Measurements from ENCODE around the gene FASTKD2. TPM values are rescaled to one million over a fixed set of nuclear protein-coding genes. Genes with fewer than 3 reads are reported as not detected.
A peak's percentile ranks its signal among the peaks of the same experiment; 100 is the strongest.

FASTKD2 gene
- total and polyA plus RNA-seq, 5 donors from 2014 or later: 17.5 to 23.9 (median 21.8) TPM

DNA sequence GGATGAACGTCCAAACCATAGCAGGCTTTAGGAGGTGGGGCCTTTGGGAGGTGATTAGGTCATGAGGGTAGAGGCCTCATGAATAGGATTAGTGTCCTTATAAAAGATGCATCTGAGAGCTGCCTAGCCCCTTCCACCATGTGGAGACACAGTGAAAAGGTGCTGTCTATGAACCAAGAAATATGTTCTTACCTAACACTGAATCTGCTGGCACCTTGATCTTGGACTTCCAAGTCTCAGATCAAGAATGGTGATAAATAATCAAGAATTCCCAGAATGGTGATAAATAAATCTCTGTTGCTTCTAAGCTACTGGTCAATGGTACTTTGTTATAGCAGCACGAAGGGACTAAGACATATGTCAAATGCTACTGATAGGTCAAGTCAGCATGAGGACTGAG, 32.1 kb upstream of the FASTKD2 start:
- Mint-ChIP-seq H3K4me1 (no peaks in the 10 kb centered on the region), H3K27me3 (peaks cover 20% of the 10 kb centered on the region), H3K4me3 (no peak overlapping the region), H3K9me3 (peaks cover 0 to 4% (median 1%) of the 10 kb centered on the region in 7 donors), H3K27ac (no peak overlapping the region), H3K36me3 (no peaks in the 10 kb centered on the region)
- Histone ChIP-seq H3K4me1 (ENCODE audit: control insufficient read depth, insufficient read depth, low read length, poor library complexity, severe bottlenecking) (no peaks in the 10 kb centered on the region), H3K4me3 (ENCODE audit: low read depth, low read length) (no peak overlapping the region), H3K27me3 (ENCODE audit: control insufficient read depth, insufficient read depth, low read length) (peaks cover 4% of the 10 kb centered on the region), H3K27ac (ENCODE audit: insufficient read depth, low read length, poor library complexity, severe bottlenecking) (no peak overlapping the region), H3K9me3 (ENCODE audit: control insufficient read depth in 2 of 2, low read length in 2 of 2) (no peaks in the 10 kb centered on the region), H3K36me3 (ENCODE audit: control insufficient read depth, insufficient read depth, low read length) (no peaks in the 10 kb centered on the region)
- no peak for DNase-seq
- ATAC-seq (ENCODE audit: low read depth in 2 of 2): no peak

DNA sequence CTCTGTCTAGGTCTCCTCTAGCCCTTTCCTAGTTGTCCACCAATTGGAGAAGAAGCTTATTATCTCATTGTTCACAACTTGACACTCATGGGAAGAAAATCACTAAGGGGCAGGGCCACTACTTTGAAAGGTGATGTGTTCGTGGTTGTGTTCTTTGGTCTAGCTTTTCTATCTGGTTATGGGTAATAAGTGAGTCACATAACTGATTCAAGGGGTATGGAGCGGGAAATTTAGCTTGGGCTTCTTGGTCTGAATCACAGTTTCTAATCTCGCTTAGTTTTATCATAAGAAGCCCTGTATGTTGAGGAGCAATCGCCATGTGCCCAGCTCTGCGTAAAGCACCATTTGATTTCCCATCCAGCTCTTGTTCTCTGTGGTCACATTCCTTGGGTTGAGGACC, 28.5 kb upstream of the FASTKD2 start:
- Mint-ChIP-seq H3K27me3 (peaks cover 12% of the 10 kb centered on the region), H3K27ac (no peak overlapping the region), H3K36me3 (no peaks in the 10 kb centered on the region), H3K4me3 (no peak overlapping the region), H3K4me1 (no peaks in the 10 kb centered on the region), H3K9me3 (peaks cover 0 to 4% (median 0%) of the 10 kb centered on the region in 7 donors)
- H3K27me3 ChIP-seq (ENCODE audit: control insufficient read depth, insufficient read depth, low read length): peaks cover 4% of the 10 kb centered on the region
- no peaks in the 10 kb centered on the region for H3K36me3 ChIP-seq (ENCODE audit: control insufficient read depth, insufficient read depth, low read length)
- no peak overlapping the region for H3K4me3 ChIP-seq (ENCODE audit: low read depth, low read length)
- no peak for ATAC-seq (ENCODE audit: low read depth in 2 of 2)
- DNase-seq: no peak
- no peaks in the 10 kb centered on the region for H3K4me1 ChIP-seq (ENCODE audit: control insufficient read depth, insufficient read depth, low read length, poor library complexity, severe bottlenecking)
- no peaks in the 10 kb centered on the region for H3K9me3 ChIP-seq (ENCODE audit: control insufficient read depth in 2 of 2, low read length in 2 of 2)
- H3K27ac ChIP-seq (ENCODE audit: insufficient read depth, low read length, poor library complexity, severe bottlenecking): no peak overlapping the region

DNA sequence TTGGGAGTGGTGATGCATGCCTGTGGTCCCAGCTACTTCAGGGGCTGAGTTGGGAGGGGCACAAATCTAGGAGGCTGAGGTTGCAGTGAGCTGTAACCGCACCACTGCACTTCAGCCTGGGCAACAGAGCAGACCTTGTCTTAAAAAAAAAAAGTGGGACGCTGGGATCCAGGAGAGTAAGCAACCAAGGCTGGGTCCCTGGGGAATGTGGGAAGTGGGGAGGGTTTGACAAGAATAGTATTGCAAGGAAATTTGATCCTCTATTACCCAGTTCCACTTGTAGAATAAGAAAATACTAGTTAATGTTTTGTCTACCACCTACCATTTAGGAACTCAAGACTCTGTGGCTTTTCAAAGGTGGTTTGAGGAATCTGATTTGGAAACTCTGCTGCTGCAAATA, 26.1 kb upstream of the FASTKD2 start:
- Histone ChIP-seq H3K4me3 (ENCODE audit: low read depth, low read length) (no peak overlapping the region), H3K27me3 (ENCODE audit: control insufficient read depth, insufficient read depth, low read length) (peaks cover 2% of the 10 kb centered on the region), H3K4me1 (ENCODE audit: control insufficient read depth, insufficient read depth, low read length, poor library complexity, severe bottlenecking) (no peaks in the 10 kb centered on the region), H3K36me3 (ENCODE audit: control insufficient read depth, insufficient read depth, low read length) (no peaks in the 10 kb centered on the region), H3K9me3 (ENCODE audit: control insufficient read depth in 2 of 2, low read length in 2 of 2) (no peaks in the 10 kb centered on the region), H3K27ac (ENCODE audit: insufficient read depth, low read length, poor library complexity, severe bottlenecking) (no peak overlapping the region)
- Mint-ChIP-seq H3K27me3 (peaks cover 10% of the 10 kb centered on the region), H3K4me1 (no peaks in the 10 kb centered on the region), H3K9me3 (peaks cover 0 to 1% (median 0%) of the 10 kb centered on the region in 7 donors), H3K4me3 (no peak overlapping the region), H3K36me3 (no peaks in the 10 kb centered on the region), H3K27ac (no peak overlapping the region)
- DNase-seq (no peak), ATAC-seq (ENCODE audit: low read depth in 2 of 2) (no peak)

DNA sequence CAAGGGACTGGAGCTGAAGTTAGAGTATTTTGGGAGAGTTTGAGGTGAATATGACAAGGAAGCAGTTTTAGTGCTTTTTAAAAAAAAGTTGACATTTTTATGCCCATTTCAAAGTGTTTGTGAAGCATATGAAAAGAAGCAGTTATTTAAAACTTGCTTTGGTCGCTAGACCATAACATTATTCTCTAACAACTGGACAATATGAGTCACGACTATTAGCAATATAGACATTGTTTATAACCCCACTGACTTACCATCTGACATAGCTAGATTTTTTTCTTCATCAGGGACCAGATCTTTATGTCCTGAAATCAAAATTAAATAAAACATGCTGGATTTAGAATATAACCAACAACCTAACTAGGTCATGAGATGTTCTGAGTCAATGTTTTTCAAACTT, 24.6 kb upstream of the FASTKD2 start:
- no peak for ATAC-seq (ENCODE audit: low read depth in 2 of 2)

DNA sequence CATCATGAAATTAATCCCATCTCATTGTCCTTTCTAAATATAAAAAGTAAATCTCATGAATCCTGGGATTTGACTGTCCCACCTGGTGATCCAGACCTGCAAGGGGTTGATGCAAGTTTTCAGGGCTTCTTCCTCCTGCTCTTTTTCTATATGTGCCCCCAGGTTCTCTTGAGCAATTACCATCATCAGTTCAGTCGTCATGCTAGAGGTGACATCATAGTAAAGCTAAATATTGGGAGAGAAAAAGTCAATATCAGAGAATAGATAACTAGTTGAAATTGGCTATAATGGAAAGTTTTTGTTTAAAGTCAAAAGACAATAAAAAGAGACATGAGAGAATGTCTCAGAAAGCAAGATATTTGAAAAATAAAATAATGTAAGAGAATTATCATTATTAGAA, 8.6 kb upstream of the FASTKD2 start:
- no peaks in the 10 kb centered on the region for H3K4me1 Mint-ChIP-seq
- H3K27ac Mint-ChIP-seq: no peak overlapping the region

More for the DNA sequence above, 24.6 kb upstream of the FASTKD2 start:
- Histone ChIP-seq H3K4me1 (ENCODE audit: control insufficient read depth, insufficient read depth, low read length, poor library complexity, severe bottlenecking) (no peaks in the 10 kb centered on the region), H3K27me3 (ENCODE audit: control insufficient read depth, insufficient read depth, low read length) (no peaks in the 10 kb centered on the region), H3K27ac (ENCODE audit: insufficient read depth, low read length, poor library complexity, severe bottlenecking) (no peak overlapping the region), H3K36me3 (ENCODE audit: control insufficient read depth, insufficient read depth, low read length) (no peaks in the 10 kb centered on the region), H3K9me3 (ENCODE audit: control insufficient read depth in 2 of 2, low read length in 2 of 2) (no peaks in the 10 kb centered on the region), H3K4me3 (ENCODE audit: low read depth, low read length) (no peak overlapping the region)
- peaks cover 10% of the 10 kb centered on the region for H3K27me3 Mint-ChIP-seq
- peaks cover 0 to 1% (median 0%) of the 10 kb centered on the region in 7 donors for H3K9me3 Mint-ChIP-seq
- H3K36me3 Mint-ChIP-seq: no peaks in the 10 kb centered on the region
- DNase-seq: no peak
- no peak overlapping the region for H3K4me3 Mint-ChIP-seq
- no peak overlapping the region for H3K27ac Mint-ChIP-seq
- no peaks in the 10 kb centered on the region for H3K4me1 Mint-ChIP-seq

DNA sequence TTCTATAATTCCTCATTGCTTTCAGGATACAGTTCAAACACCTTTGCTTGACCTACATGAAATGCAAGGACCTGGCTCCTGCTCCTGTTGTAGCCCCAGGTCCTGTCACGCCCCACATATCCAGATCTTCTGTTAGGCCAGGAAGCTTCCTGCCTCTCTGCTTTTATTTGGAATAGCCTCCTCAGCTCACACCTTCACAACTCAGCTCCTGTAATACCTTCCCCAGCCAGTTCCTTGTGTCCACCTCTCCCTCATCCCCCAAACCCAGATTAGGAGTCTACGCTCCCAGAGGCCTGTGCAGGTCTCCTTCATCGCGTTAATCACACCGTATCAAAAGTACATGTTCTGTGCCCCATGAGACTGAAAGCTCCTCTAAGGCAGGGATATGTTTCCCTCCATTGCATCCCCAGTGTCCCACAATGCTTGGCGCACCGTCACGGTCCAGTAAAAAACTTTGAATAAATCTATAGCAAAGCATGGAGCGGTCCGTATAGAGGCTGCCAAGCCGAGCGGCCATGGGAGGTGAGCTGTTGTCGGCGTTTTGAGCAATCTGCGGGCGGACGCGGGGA, 649 bp upstream of the FASTKD2 start:
- no peaks in the 10 kb centered on the region for H3K27me3 Mint-ChIP-seq
- ATAC-seq (ENCODE audit: low read depth in 2 of 2) (no peak), DNase-seq (no peak)
- H3K36me3 Mint-ChIP-seq: peaks cover 10% of the 10 kb centered on the region
- H3K27ac Mint-ChIP-seq: peak overlapping the region in 2 of 3 donors; percentile 96 to 99
- H3K36me3 ChIP-seq (ENCODE audit: control insufficient read depth, insufficient read depth, low read length): peaks cover 13% of the 10 kb centered on the region
- peak overlapping the region; percentile 92 to 97 (median 94) for H3K4me3 Mint-ChIP-seq
- H3K27me3 ChIP-seq (ENCODE audit: control insufficient read depth, insufficient read depth, low read length): peaks cover 14% of the 10 kb centered on the region
- no peaks in the 10 kb centered on the region for H3K9me3 ChIP-seq (ENCODE audit: control insufficient read depth in 2 of 2, low read length in 2 of 2)
- H3K4me1 Mint-ChIP-seq: peaks cover 13 to 39% (median 28%) of the 10 kb centered on the region in 4 donors
- peak overlapping the region; percentile 87 for H3K27ac ChIP-seq (ENCODE audit: insufficient read depth, low read length, poor library complexity, severe bottlenecking)
- peak overlapping the region; percentile 97 for H3K4me3 ChIP-seq (ENCODE audit: low read depth, low read length)
- H3K4me1 ChIP-seq (ENCODE audit: control insufficient read depth, insufficient read depth, low read length, poor library complexity, severe bottlenecking): peaks cover 24% of the 10 kb centered on the region
- H3K9me3 Mint-ChIP-seq: no peaks in the 10 kb centered on the region

More for the DNA sequence above, 8.6 kb upstream of the FASTKD2 start:
- peaks cover 15% of the 10 kb centered on the region for H3K27me3 ChIP-seq (ENCODE audit: control insufficient read depth, insufficient read depth, low read length)
- no peaks in the 10 kb centered on the region for H3K4me1 ChIP-seq (ENCODE audit: control insufficient read depth, insufficient read depth, low read length, poor library complexity, severe bottlenecking)
- DNase-seq (no peak), ATAC-seq (ENCODE audit: low read depth in 2 of 2) (no peak)
- no peak overlapping the region for H3K27ac ChIP-seq (ENCODE audit: insufficient read depth, low read length, poor library complexity, severe bottlenecking)
- Mint-ChIP-seq H3K4me3 (no peak overlapping the region), H3K9me3 (peaks cover 0 to 2% (median 0%) of the 10 kb centered on the region in 7 donors), H3K27me3 (peaks cover 13% of the 10 kb centered on the region), H3K36me3 (no peaks in the 10 kb centered on the region)
- H3K4me3 ChIP-seq (ENCODE audit: low read depth, low read length): no peak overlapping the region
- H3K9me3 ChIP-seq (ENCODE audit: control insufficient read depth in 2 of 2, low read length in 2 of 2): no peaks in the 10 kb centered on the region
- no peaks in the 10 kb centered on the region for H3K36me3 ChIP-seq (ENCODE audit: control insufficient read depth, insufficient read depth, low read length)

DNA sequence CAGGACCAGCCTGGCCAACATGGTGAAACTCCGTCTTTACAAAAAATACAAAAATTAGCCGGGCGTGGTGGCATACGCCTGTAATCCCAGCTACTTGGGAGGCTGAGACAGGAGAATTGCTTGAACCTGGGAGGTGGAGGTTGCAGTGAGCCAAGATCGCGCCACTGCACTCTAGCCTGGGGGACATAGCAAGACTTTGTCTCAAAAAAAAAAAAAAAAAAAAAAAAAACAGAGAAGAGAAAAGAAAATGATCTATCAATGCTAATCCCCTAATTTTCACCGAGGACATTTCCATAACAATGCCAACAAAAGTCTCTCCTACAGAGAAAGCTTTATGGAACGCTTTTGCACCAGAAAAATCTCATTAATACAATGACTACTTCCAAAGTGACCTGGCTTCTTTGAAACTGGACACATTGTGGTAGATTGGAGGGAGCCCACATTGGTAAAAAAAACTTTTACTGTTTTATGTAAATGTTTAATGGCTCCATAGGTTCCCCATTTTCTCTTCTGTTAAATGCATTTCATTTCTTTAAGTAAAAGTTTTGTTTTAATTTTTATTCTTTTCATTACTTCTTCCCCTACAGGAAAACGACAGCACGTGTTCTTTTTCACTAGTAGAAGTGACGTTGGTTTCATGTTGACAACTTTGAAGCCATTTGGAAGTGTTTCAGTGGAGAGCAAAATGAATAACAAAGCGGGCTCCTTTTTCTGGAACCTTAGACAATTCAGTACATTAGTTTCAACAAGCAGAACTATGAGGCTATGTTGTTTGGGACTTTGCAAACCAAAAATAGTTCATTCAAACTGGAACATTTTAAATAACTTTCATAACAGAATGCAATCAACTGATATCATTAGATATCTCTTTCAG, 888 bp downstream of the FASTKD2 start:
- Histone ChIP-seq H3K27ac (ENCODE audit: insufficient read depth, low read length, poor library complexity, severe bottlenecking) (peak overlapping the region; percentile 87), H3K4me1 (ENCODE audit: control insufficient read depth, insufficient read depth, low read length, poor library complexity, severe bottlenecking) (peaks cover 24% of the 10 kb centered on the region), H3K4me3 (ENCODE audit: low read depth, low read length) (peak overlapping the region; percentile 97), H3K9me3 (ENCODE audit: control insufficient read depth in 2 of 2, low read length in 2 of 2) (no peaks in the 10 kb centered on the region), H3K36me3 (ENCODE audit: control insufficient read depth, insufficient read depth, low read length) (peaks cover 21% of the 10 kb centered on the region), H3K27me3 (ENCODE audit: control insufficient read depth, insufficient read depth, low read length) (peaks cover 14% of the 10 kb centered on the region)
- Mint-ChIP-seq H3K9me3 (no peaks in the 10 kb centered on the region), H3K27ac (peak overlapping the region in 2 of 3 donors; percentile 96 to 99), H3K4me3 (peak overlapping the region; percentile 92 to 97 (median 94)), H3K27me3 (no peaks in the 10 kb centered on the region), H3K36me3 (peaks cover 17% of the 10 kb centered on the region), H3K4me1 (peaks cover 19 to 45% (median 37%) of the 10 kb centered on the region in 4 donors)
- DNase-seq (no peak), ATAC-seq (ENCODE audit: low read depth in 2 of 2) (no peak)
